HuH-7 (cell line): ENCODE results near the gene GOLGA6B.
"Not testable (repeated sequence)": the region's sequence is repeated elsewhere in the genome, so short reads cannot be mapped to it uniquely, and the experiment has no call there.

Source experiments
- DNase-seq: peaks from one replicate; pipeline ENCODE4 v3.0.0; 2011; ENCODE audit warnings: low spot score

GOLGA6B gene

DNA sequence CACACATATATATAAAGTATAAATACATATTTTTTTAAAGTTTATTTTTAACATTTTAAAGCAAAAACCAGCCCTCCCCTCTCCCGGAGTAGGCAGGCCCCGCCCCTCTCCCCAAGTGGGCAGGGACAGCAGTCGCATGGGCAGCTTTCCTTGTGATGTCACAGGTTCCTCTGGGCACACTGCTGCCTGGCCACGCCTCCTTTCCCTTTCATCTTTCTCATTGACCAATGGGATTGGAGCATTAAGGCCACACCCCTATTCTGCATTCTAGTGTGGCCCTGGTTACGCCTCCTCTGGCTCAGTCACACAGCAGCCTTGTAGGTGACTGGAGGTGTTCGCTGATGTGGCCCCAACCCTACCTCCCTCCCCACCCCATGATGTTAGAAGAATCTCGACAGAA lies at the start of gene GOLGA6B:
TSS of gene GOLGA6B (plus strand) at position 301 of the 400 bp plus-strand sequence. CDS start at position 342, 41 bp downstream.
- not testable (repeated sequence) for DNase-seq

GRCh38 chr15:72604794-72605193 lies 49.7 kb upstream of the GOLGA6B start:
- DNase-seq: no peak

- not testable (repeated sequence) for DNase-seq
Measured at GRCh38 chr15:72608084-72608483, 46.4 kb upstream of the GOLGA6B start.

- DNase-seq: no peak
Measured at GRCh38 chr15:72609862-72610261, 44.6 kb upstream of the GOLGA6B start.

DNA sequence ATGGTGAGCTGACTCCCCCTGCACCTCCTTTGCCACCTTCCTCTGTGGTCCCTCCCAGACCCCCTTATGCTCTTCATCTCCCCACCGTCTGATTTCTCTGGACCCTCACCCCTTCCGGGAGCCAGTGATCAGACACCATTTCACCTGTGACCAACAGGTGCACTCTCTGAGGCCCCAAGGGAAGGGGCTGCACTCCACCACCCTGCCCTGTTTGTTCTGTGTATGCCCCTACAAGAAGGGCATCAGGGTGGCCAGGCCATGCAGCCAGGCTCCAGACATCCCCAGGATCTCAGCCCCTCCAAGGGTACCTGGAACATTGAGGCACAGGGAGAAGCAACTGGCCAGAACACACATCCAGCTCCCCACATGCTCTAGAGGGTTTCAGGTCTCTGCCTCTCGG lies 42.2 kb upstream of the GOLGA6B start:
- not testable (repeated sequence) for DNase-seq

DNA sequence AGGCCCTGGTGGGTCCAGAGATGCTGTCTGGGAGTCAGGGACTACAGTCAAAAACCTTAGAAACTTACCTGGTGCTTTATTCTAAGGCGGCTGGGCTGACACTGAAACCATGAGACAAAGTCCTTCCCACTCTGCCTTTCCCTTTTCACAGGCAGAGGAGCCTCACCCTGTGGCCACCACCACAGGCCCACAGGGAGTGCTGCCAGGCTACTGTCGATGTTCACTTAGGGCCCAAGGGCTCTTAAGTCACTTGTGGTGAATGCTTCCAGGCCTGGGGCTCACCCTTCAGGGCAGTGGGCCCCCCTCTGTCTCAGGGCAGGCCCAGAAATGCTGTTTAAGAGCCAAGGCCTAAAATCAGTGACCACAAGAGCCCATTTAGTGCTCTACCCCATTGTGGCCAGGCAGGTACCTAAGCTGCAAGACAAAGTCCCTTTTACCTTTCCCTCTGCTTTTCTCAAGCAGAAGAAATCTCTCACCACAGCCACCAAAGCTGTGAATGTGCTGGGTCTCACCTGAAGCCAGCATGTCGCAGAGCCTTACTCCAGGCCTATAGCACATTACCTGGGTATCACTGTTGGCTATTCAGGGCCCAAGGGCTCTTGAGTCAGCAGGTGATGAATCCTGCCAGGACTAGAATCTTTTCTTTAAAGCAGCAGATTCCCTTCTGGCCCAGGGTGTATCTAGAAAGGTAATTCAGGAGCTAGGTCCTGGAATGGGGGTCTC lies 39.5 kb upstream of the GOLGA6B start:
- no peak for DNase-seq

DNA sequence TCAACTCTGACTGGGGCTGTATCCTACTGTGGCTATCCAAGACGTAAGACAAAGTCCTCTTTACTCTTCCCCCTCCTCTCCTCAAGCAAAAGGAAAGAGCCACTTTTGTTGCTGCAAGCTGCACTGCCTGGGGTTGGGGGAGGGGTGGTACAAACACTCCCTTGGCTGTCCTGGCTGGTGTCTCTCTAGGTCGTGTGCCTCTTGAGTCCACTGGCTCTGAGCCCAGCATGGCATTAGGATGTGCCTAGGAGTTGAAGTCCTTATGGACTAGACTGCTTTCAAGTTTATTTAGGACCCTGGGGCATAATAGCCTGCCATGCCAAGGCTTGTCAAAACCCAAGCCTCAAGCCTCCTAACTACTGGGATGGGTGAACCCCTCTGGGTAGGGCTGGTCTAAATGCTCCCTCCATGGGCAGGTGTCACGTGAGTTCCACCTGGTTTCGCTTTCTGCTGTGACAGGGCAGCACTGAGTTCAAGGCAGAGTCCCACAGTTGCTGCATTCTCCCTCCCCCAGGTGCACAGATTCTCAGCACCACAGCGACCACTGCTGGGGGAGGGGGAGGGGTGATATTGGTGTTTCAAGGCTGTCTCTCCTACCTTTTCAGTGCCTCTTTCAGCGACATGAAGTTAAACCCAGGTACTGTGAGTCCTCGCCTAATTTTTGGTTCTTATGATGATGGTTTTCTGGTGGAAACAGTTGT lies 38.8 kb upstream of the GOLGA6B start:
- not testable (repeated sequence) for DNase-seq

GRCh38 chr15:72616491-72617210 lies 37.8 kb upstream of the GOLGA6B start:
- DNase-seq: no peak

DNA sequence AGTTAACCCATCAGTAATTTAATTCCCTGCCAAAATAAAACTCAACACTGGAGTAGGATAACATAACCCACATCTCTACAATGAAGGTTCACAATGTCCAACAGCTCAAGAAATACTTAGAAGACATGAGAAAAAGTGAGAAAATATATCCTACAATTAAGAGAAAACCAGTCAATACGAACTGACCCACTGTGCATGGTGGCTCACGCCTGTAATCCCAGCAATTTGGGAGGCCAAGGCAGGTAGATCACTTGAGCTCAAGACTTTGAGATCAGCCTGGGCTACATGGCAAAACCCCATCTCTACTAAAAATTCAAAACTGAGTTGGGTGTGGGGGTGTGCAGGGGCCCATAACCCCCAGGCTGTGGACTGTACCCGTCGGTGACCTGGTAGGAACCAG lies 30.6 kb upstream of the GOLGA6B start:
- not testable (repeated sequence) for DNase-seq

- not testable (repeated sequence) for DNase-seq
Measured at GRCh38 chr15:72626153-72626552, 28.3 kb upstream of the GOLGA6B start.

DNA sequence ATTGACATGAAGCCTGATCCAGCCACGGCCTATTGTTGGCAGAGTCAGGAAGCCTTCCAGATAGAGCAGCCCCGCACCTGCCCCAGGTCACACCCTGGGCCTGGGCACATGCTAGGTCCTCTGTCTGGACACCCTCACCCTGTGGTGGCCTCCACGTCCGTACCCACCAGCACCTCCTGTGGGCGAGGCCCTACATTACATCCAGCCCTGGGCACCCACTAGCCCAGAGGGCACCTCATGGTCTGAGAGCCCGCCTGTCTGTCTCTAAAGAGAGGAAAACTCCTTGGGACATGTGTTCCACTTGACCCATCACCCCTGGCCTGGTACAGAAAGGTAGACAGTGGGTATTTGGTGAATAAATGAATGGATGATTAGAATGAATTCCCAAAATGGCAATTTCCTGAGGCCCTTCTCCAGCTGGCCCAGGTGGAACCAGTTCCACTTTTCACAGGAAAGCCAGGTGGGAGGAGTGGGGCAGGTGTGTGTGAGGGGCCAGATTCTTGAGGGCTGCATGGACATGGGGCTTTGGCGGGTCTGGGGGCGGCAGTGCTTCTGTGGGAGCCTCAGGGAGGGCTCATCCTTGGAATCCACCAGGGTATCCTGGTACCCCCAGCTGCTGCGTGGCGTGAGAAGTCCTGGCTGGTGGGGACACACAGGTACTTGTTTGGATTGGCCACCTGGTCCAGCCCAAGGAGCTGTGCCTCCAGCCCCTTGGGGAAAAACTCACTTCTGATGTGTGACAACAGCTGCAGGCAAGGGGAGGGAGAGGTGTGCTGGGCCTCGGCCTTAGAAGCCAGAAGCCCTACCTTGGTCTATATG lies 26.0 kb upstream of the GOLGA6B start:
- DNase-seq: peak; percentile 14

GRCh38 chr15:72629068-72629570 lies 25.4 kb upstream of the GOLGA6B start:
- DNase-seq: not testable (repeated sequence)

DNA sequence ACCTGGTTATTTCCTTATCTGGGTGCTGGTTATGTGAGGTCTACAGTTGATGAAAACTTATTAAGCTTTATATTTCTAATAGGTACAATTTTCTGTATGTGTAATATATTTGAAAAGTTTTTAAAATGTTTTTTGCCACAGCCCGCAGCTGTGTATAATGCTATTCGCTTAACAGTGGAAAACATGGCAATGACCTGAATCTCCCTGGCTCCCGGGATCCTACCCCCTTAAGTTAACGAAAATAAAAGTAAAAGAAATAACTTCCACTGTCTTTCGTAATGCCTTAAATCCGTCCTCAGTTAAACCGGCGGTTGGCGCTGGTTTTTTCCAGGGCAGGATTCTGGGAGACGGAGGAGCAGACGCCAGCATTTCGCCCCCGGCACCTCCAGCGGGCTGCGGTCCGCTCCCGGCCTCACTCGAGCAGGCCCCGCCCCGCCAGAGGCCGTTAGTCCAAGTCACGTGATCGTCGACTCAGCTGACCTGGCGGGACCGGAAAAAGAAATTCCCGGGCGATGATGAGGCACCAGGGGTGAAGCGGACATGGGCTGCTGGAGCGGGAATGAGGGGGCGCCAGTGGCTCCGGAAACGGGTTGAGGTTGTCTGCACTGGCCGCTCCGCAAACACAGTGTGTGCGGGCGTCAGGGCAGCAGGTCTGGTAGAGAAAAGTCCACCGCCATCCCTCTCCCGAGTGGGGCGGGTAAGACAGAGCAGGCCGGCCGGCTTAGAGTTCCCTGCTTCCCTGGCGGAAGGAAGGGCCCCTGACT lies 17.8 kb upstream of the GOLGA6B start:
- not testable (repeated sequence) for DNase-seq

DNA sequence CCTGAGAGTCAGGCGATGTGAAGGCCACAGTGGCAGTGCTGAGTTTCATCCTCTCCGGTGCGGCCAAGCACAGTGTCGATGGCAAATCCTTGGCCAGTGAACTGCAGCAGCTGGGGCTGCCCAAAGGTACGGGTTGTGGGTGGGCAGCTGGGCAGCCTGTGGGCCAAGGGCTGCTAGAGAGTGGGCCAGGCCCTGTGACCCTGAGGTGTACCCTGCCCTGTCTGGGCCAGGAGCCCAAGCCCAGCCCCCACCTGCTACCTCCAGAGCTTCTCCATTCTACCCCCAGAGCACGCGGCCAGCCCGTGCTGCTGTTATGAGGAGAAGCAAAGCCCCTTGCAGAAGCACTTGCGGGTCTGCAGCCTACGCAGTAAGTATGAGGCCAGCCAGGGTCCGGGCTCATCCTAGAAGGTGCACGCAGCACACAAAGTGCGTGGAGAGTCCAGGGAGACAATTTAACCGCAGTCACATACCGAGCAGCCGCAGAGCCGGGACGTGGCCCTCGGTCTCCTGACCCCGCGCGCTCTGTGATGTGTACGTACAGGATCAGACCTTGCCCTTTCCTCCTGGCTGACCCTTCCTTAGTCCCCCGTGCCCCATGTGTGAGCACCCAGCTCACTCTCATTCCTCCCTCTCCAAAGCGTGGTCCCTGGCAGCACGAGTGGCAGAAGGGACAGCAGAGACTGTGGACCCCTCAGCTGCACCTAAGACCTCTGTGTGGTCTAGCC lies 14.6 kb upstream of the GOLGA6B start:
- DNase-seq: not testable (repeated sequence)

DNA sequence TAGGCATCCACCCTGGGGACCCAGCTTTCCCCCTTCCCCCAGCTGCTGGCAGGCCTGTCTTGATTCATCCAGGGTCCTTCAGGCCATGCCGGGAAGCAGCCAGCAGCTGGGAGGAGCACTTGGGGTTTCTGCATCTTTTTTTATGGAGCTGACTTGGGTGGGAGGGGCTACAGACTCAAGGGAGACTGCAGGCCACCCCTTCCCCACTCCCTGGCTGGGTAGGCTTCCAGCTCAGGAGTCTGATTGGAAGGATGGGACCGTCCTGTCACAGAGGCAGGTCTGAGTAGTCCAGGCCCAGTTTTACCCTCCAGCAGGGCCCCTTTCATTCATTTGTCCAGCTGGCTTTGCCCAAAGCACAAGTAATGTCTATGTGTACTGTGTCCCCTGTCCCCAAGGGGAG lies 12.2 kb upstream of the GOLGA6B start:
- not testable (repeated sequence) for DNase-seq

DNA sequence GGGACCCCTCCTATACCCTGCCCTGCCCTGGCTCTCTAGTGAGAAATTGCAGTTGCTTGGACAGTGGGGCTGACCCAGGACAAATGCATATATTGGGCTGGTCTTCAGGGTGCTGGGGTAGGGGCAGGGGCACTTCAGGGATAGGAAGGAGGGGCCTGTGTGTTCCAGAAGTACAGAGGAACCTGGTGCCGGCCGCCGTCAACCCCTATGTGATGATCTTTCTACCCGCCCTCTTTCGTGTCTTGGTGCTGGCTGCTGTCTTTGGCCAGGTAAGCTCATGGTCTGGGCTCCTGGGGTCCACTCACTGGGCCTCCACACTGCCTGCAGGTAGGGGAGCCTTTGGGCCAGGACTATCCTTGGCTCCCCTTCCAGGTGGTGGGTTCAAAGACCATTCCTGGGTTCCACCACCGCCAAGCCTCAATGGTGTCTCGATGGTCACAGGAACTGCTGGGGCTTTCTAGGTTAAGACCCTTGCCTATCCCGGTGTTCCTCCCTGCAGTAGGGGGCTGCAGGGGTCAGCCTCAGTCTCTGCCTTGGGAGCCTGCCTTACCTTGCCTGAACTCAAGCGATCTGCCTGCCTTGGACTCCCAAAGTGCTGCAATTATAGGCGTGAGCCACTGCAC lies 5.8 kb upstream of the GOLGA6B start:
- DNase-seq: not testable (repeated sequence)

DNA sequence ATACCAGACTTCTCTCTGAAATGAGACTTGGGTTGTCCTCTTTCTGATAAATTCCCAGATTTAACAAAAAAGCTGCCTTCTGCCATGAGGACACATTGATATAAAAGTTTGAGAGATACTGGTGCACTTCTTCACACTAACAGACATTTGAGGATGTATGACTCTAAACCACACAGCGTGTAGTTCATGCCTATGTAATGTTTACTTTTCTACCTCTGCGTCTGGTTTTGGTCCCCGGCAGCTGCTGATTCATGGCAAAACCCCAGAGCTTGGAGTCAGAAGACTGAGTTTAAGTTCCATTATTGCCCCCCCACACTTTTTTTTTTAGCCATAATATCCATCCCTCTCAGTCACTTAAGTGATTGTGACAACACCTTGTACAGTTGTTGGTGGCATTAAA lies 1.5 kb downstream of the GOLGA6B start:
- DNase-seq: not testable (repeated sequence)

DNA sequence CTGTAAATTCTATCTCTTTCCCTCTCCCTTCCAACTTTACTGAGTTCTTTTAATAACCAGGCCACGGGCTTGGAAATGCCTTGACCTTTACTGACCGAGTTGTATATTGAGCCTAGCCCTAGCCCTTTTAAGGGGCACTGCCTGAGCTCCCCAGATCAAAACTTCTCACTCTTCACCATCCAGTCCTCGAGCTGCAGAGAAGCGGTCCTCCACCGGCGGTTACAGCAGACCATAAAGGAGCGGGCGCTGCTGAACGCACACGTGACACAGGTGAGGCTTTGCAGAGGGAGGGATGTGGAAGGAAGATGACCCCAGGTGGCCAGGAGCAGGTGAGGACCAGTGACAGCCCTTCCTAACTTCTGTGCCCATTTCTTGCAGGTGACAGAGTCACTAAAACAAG lies 6.6 kb downstream of the GOLGA6B start:
- DNase-seq: not testable (repeated sequence)

DNA sequence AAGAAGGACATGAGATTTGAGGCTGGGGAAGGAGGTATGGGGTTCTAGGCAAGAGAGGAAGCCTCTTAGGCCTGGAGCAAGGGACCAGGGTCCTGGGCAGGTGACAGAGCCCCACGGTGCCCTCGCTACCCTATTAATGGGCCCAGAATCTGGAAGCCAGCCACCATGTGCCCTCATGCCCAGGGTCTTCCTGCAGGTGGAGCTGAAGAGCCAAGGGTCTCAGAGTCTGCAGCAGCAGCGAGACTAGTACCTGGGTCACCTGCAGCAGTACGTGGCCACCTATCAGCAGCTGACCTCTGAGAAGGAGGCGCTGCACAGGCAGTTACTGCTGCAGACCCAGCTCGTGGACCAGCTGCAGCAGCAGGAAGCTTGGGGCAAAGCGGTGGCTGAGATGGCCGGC lies 9.4 kb downstream of the GOLGA6B start:
- DNase-seq: not testable (repeated sequence)

DNA sequence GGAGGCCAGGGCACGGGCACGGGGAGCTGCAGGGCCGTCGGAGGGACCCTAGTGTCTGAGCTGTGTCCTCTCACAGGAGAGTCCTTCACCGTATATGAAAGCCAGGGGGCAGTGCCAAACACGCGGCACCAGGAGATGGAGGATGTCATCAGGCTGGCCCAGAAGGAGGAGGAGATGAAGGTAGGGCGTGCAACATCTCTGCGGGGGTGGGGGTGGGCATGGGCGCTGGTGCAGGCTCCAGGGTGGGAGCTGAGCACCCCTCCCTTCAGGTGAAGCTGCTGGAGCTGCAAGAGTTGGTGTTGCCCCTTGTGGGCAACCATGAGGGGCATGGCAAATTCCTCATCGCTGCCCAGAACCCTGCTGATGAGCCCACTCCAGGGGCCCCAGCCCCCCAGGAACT lies 11.2 kb downstream of the GOLGA6B start:
- DNase-seq: not testable (repeated sequence)
